Measurements from ENCODE around the gene TSPAN10. TPM values are rescaled to one million over a fixed set of nuclear protein-coding genes. Genes with fewer than 3 reads are reported as not detected.

The TSPAN10 gene
- total RNA-seq (2014; rRNA removed; shearing (Covaris generic)): 70.6 and 85.2 TPM in 2 replicates
- 94.2 and 97.1 TPM in 2 replicates for polyA plus RNA-seq (2015; cell fraction: cytosol; rRNA removed)
- 42.6 and 70.8 TPM in 2 replicates for polyA plus RNA-seq (2015; cell fraction: nucleus; rRNA removed)

GRCh38 chr17:81636505-81637288 is at the start of gene TSPAN10, which contains the start of gene NPLOC4:
TSPAN10 (plus strand) TSS chr17:81637196; CDS start chr17:81642413, 5,217 bp downstream.
NPLOC4 (minus strand) TSS chr17:81637112; CDS start chr17:81636930, 182 bp downstream.
- in situ Hi-C loops (cut with HindIII; ENCODE audit: low pct_unique_long_range_greater_than_20kb, low sequenced_read_pairs): no loop called here
- peak; percentile 96 for DNase-seq (ENCODE audit: low read depth, low spot score)

- in situ Hi-C loops (cut with HindIII; ENCODE audit: low pct_unique_long_range_greater_than_20kb, low sequenced_read_pairs): no loop called here
Measured at GRCh38 chr17:81589612-81590011, 47.4 kb upstream of the TSPAN10 start.

GRCh38 chr17:81590121-81590520 is 46.9 kb upstream of the TSPAN10 start:
- in situ Hi-C loops (cut with HindIII; ENCODE audit: low pct_unique_long_range_greater_than_20kb, low sequenced_read_pairs): no loop called here
- no peak for DNase-seq (ENCODE audit: low read depth, low spot score)

More at GRCh38 chr17:81589612-81590011, 47.4 kb upstream of the TSPAN10 start:
- DNase-seq (ENCODE audit: low read depth, low spot score): no peak

GRCh38 chr17:81591971-81592370 is 45.0 kb upstream of the TSPAN10 start:
- in situ Hi-C loops (cut with HindIII; ENCODE audit: low pct_unique_long_range_greater_than_20kb, low sequenced_read_pairs): no loop called here
- no peak for DNase-seq (ENCODE audit: low read depth, low spot score)

- no peak for DNase-seq (ENCODE audit: low read depth, low spot score)
Measured at GRCh38 chr17:81593105-81593871, 43.7 kb upstream of the TSPAN10 start.

GRCh38 chr17:81599719-81600486 is 37.1 kb upstream of the TSPAN10 start:
- in situ Hi-C loops (cut with HindIII; ENCODE audit: low pct_unique_long_range_greater_than_20kb, low sequenced_read_pairs): no loop called here
- no peak for DNase-seq (ENCODE audit: low read depth, low spot score)

More at GRCh38 chr17:81593105-81593871, 43.7 kb upstream of the TSPAN10 start:
- in situ Hi-C loops (cut with HindIII; ENCODE audit: low pct_unique_long_range_greater_than_20kb, low sequenced_read_pairs): no loop called here

- peak; percentile 91 for DNase-seq (ENCODE audit: low read depth, low spot score)
- in situ Hi-C loops (cut with HindIII; ENCODE audit: low pct_unique_long_range_greater_than_20kb, low sequenced_read_pairs): no loop called here
Measured at GRCh38 chr17:81601525-81602120, 35.4 kb upstream of the TSPAN10 start.

- in situ Hi-C loops (cut with HindIII; ENCODE audit: low pct_unique_long_range_greater_than_20kb, low sequenced_read_pairs): no loop called here
- no peak for DNase-seq (ENCODE audit: low read depth, low spot score)
Measured at GRCh38 chr17:81603846-81604610, 33.0 kb upstream of the TSPAN10 start.

- no peak for DNase-seq (ENCODE audit: low read depth, low spot score)
- in situ Hi-C loops (cut with HindIII; ENCODE audit: low pct_unique_long_range_greater_than_20kb, low sequenced_read_pairs): no loop called here
Measured at GRCh38 chr17:81607431-81607830, 29.6 kb upstream of the TSPAN10 start.

GRCh38 chr17:81608082-81608481 is 28.9 kb upstream of the TSPAN10 start:
- in situ Hi-C loops (cut with HindIII; ENCODE audit: low pct_unique_long_range_greater_than_20kb, low sequenced_read_pairs): no loop called here

GRCh38 chr17:81608605-81609004 is 28.4 kb upstream of the TSPAN10 start:
- in situ Hi-C loops (cut with HindIII; ENCODE audit: low pct_unique_long_range_greater_than_20kb, low sequenced_read_pairs): no loop called here
- DNase-seq (ENCODE audit: low read depth, low spot score): no peak

More at GRCh38 chr17:81608082-81608481, 28.9 kb upstream of the TSPAN10 start:
- DNase-seq (ENCODE audit: low read depth, low spot score): no peak

- in situ Hi-C loops (cut with HindIII; ENCODE audit: low pct_unique_long_range_greater_than_20kb, low sequenced_read_pairs): no loop called here
- DNase-seq (ENCODE audit: low read depth, low spot score): no peak
Measured at GRCh38 chr17:81609541-81610311, 27.3 kb upstream of the TSPAN10 start.

- DNase-seq (ENCODE audit: low read depth, low spot score): no peak
- in situ Hi-C loops (cut with HindIII; ENCODE audit: low pct_unique_long_range_greater_than_20kb, low sequenced_read_pairs): no loop called here
Measured at GRCh38 chr17:81612172-81612970, 24.6 kb upstream of the TSPAN10 start.

GRCh38 chr17:81615401-81615930 is 21.5 kb upstream of the TSPAN10 start:
- in situ Hi-C loops (cut with HindIII; ENCODE audit: low pct_unique_long_range_greater_than_20kb, low sequenced_read_pairs): no loop called here
- DNase-seq (ENCODE audit: low read depth, low spot score): no peak

GRCh38 chr17:81616877-81617276 is 20.1 kb upstream of the TSPAN10 start:
- in situ Hi-C loops (cut with HindIII; ENCODE audit: low pct_unique_long_range_greater_than_20kb, low sequenced_read_pairs): no loop called here
- DNase-seq (ENCODE audit: low read depth, low spot score): no peak

Data from SK-MEL-5 (cell line).